Measurements from ENCODE around the gene GGT1. TPM values are rescaled to one million over a fixed set of nuclear protein-coding genes. Genes with fewer than 3 reads are reported as not detected.

Gene GGT1
- total RNA-seq, 2 experiments from 2014 or later, result 5.1 to 5.8 TPM

DNA sequence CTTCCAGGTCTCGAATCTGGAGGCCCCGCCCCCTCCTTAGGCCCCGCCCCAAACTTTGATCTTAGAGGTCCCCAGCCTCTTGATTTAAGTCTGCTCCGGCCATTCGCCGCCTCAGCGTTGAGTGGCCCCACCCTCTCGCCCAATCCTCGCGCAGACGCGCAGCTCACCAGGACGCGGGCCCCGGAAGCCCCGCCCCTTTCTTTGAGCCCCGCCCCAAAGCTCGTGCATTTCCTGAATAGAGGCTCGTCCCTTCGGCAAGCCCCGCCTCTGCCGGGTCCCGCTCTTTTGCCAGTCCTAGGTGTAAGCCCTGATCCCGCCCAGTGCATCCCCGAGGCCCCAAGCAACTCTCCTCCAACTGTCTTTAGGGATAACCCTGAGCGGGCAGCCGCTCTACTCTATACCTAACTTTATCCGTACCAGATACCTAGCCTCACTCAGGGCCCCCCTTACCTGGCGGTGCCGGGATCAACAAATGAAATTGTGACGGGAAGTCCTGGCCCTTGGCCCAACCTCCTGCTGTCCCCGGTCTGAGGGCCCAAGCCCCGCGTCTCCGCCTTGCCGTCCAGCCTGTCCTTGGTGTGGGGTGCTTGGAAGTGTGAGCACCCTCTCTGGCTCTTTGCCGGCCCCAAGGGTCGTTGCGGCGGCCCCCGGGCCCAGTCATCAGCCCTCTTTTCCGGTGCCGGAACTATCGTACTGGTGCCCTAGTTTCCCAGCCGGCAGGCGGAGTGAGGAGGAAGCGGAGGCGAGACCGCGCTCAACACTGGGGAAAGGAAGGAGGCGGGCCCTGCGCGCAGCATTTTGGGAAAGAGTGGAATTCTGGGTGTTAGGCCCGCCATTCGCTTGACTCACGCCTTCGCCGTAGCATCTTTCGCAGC lies 47.6 kb upstream of the GGT1 start, which contains the start of gene SNRPD3:
TSS of gene SNRPD3 (plus strand) at position 835 of the 875 bp plus-strand sequence. CDS start 1,676 bp downstream, outside the sequence.
- DNase-seq (ENCODE audit: low spot score), result peak; percentile 99
- Histone ChIP-seq H3K4me1 (ENCODE audit: insufficient read depth, low read length, poor library complexity, severe bottlenecking) (peaks cover 65% of the 10 kb centered on the region), H4K20me1 (ENCODE audit: insufficient read depth, low read length) (peaks cover 32% of the 10 kb centered on the region)

DNA sequence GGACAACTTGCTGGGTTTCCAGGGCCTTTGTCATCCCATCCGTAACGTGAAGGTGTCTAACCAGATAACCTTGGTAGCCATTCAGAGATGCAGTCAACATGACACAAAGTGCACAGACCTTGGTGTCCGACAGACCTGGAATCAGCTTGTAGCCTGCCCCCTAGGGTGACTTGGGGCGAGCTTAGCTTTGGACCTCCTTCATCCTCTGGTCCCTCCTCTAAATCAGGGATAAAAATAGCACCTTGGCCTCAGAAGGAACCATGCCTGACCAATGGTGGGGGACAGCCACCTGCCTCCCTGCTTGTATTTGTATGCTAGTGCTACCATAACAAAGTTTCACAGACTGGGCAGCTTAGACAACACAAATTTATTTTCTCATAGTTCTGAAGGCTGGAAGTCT lies 43.5 kb upstream of the GGT1 start:
- Histone ChIP-seq H3K4me3 (ENCODE audit: low read depth, low read length, poor library complexity, severe bottlenecking) (peak overlapping the region; percentile 3), H3K9me2 (ENCODE audit: insufficient read depth, low read length) (no peaks in the 10 kb centered on the region), H4K20me1 (ENCODE audit: insufficient read depth, low read length) (peaks cover 42% of the 10 kb centered on the region), H3K4me1 (ENCODE audit: insufficient read depth, low read length, poor library complexity, severe bottlenecking) (peaks cover 34% of the 10 kb centered on the region), H3K4me2 (ENCODE audit: low read length) (peak overlapping the region; percentile 54), H3K27ac (ENCODE audit: low read depth, low read length, poor library complexity, severe bottlenecking) (peak overlapping the region; percentile 38), H3K36me3 (ENCODE audit: insufficient read depth, low read length) (peaks cover 75% of the 10 kb centered on the region), H2AFZ (ENCODE audit: low read length) (no peak overlapping the region), H3K9me3 (ENCODE audit: low read length) (no peaks in the 10 kb centered on the region), H3K79me2 (ENCODE audit: insufficient read depth, low read depth, low read length) (peaks cover 90% of the 10 kb centered on the region)
- ChIA-PET POLR2A (no interaction called here), CTCF (ENCODE audit: unreplicated experiment) (no interaction called here)
- no TSS peak for BruUV-seq (replicated peaks)
- DNase-seq (ENCODE audit: low spot score), result peak; percentile 56
- no peak for TF ChIP-seq EZH2phosphoT487 (IDR thresholded peaks at IDR 0.05; ENCODE audit: borderline replicate concordance, low read depth, low read length)
- intact Hi-C loops (cut with micrococcal nuclease; ENCODE audit: unreplicated experiment), result no loop called here

More for the DNA sequence above, 47.6 kb upstream of the GGT1 start, which contains the start of gene SNRPD3:
- Histone ChIP-seq H2AFZ (ENCODE audit: low read length) (peak within 1 kb of the TSS; percentile 79; the same call in 1 of the 2 replicates), H3K27ac (ENCODE audit: low read depth, low read length, poor library complexity, severe bottlenecking) (peak within 1 kb of the TSS; percentile 87), H3K4me2 (ENCODE audit: low read length) (peak within 1 kb of the TSS; percentile 96), H3K9me3 (ENCODE audit: low read length) (no peaks in the 10 kb centered on the region), H3K36me3 (ENCODE audit: insufficient read depth, low read length) (peaks cover 53% of the 10 kb centered on the region), H3K9me2 (ENCODE audit: insufficient read depth, low read length) (no peaks in the 10 kb centered on the region), H3K79me2 (ENCODE audit: insufficient read depth, low read depth, low read length) (peaks cover 78% of the 10 kb centered on the region), H3K4me3 (ENCODE audit: low read depth, low read length, poor library complexity, severe bottlenecking) (peak within 1 kb of the TSS; percentile 96)
- no peak for TF ChIP-seq EZH2phosphoT487 (IDR thresholded peaks at IDR 0.05; ENCODE audit: borderline replicate concordance, low read depth, low read length)
- TF ChIP-seq, protein P1, sequence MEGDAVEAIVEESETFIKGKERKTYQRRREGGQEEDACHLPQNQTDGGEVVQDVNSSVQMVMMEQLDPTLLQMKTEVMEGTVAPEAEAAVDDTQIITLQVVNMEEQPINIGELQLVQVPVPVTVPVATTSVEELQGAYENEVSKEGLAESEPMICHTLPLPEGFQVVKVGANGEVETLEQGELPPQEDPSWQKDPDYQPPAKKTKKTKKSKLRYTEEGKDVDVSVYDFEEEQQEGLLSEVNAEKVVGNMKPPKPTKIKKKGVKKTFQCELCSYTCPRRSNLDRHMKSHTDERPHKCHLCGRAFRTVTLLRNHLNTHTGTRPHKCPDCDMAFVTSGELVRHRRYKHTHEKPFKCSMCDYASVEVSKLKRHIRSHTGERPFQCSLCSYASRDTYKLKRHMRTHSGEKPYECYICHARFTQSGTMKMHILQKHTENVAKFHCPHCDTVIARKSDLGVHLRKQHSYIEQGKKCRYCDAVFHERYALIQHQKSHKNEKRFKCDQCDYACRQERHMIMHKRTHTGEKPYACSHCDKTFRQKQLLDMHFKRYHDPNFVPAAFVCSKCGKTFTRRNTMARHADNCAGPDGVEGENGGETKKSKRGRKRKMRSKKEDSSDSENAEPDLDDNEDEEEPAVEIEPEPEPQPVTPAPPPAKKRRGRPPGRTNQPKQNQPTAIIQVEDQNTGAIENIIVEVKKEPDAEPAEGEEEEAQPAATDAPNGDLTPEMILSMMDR (conservative IDR thresholded peaks at IDR 0.05; ENCODE audit: low read length), result no peak
- BruUV-seq (replicated peaks), result no TSS peak
- intact Hi-C loops (cut with micrococcal nuclease; ENCODE audit: unreplicated experiment), result loop anchor here (1.0 kb wide), 1 partner anchor 121 kb away; no protein-coding TSS in a partner anchor
- ChIA-PET POLR2A (interaction anchor here (0.6 to 1.6 kb wide), 7 partner anchors 11 to 1005 kb away, joined by 3 to 12 read pairs (median 3); no protein-coding TSS in a partner anchor), CTCF (ENCODE audit: unreplicated experiment) (interaction anchor here (0.6 kb wide), 1 partner anchor 710 kb away, joined by 7 read pairs; no protein-coding TSS in a partner anchor)

DNA sequence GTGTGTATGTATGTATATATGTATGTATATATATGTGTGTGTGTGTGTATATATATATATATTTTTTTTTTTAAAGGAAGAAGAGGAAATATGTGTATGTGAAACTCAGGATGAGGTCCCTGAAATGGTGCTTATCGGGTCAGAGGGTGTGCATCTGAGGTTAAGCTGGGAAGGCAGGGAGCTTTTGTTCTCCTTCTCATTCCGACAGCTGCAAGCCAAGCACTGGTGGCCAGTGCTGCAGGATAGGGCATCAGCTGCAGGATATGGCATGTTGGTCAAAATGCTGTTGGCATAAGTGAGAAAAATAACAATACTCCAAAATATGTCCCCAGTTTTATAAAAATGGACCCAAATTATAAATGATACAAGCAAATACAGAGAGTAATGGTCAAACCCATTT lies 39.7 kb upstream of the GGT1 start:
- H3K79me2 ChIP-seq (ENCODE audit: insufficient read depth, low read depth, low read length), result peaks cover 89% of the 10 kb centered on the region
- peaks cover 17% of the 10 kb centered on the region for H3K4me1 ChIP-seq (ENCODE audit: insufficient read depth, low read length, poor library complexity, severe bottlenecking)
- CTCF ChIA-PET (ENCODE audit: unreplicated experiment), result no interaction called here
- H2AFZ ChIP-seq (ENCODE audit: low read length), result no peak overlapping the region
- POLR2A ChIA-PET, result no interaction called here
- intact Hi-C loops (cut with micrococcal nuclease; ENCODE audit: unreplicated experiment), result no loop called here
- peaks cover 90% of the 10 kb centered on the region for H3K36me3 ChIP-seq (ENCODE audit: insufficient read depth, low read length)
- no peaks in the 10 kb centered on the region for H3K9me3 ChIP-seq (ENCODE audit: low read length)
- H3K4me2 ChIP-seq (ENCODE audit: low read length), result no peak overlapping the region
- no peak for DNase-seq (ENCODE audit: low spot score)
- no peak for TF ChIP-seq EZH2phosphoT487 (IDR thresholded peaks at IDR 0.05; ENCODE audit: borderline replicate concordance, low read depth, low read length)
- TF ChIP-seq, protein P1 (conservative IDR thresholded peaks at IDR 0.05; ENCODE audit: low read length), result no peak
- H4K20me1 ChIP-seq (ENCODE audit: insufficient read depth, low read length), result peaks cover 33% of the 10 kb centered on the region
- H3K27ac ChIP-seq (ENCODE audit: low read depth, low read length, poor library complexity, severe bottlenecking), result no peak overlapping the region
- no peaks in the 10 kb centered on the region for H3K9me2 ChIP-seq (ENCODE audit: insufficient read depth, low read length)
- no peak overlapping the region for H3K4me3 ChIP-seq (ENCODE audit: low read depth, low read length, poor library complexity, severe bottlenecking)
- no TSS peak for BruUV-seq (replicated peaks)
